ENCODE measurements around the gene CIDEC. TPM values are rescaled to one million over a fixed set of nuclear protein-coding genes. Genes with fewer than 3 reads are reported as not detected.

The CIDEC gene
- polyA plus RNA-seq (2013, experiment 1 of 2): not detected
- polyA plus RNA-seq (2013, experiment 2 of 2): not detected

- no peak within 1 kb of the TSS for H2BK120ac ChIP-seq (ENCODE audit: low read depth, low read length)
- no peak within 1 kb of the TSS for H2AK5ac ChIP-seq (ENCODE audit: low read depth, low read length)
- no peak within 1 kb of the TSS for H2BK12ac ChIP-seq (ENCODE audit: low read length)
- H3K18ac ChIP-seq (ENCODE audit: low read length): no peak within 1 kb of the TSS
- H3K4me2 ChIP-seq (ENCODE audit: insufficient read depth, low read length, poor library complexity, severe bottlenecking): no peak within 1 kb of the TSS
- H3K9ac ChIP-seq (ENCODE audit: low read depth, low read length, poor library complexity): no peak within 1 kb of the TSS
- H3K9me3 ChIP-seq (replicated peaks in 1 of 2; ENCODE audit: control insufficient read depth in 2 of 2, insufficient read depth in 1 of 2, low read depth in 1 of 2, low read length in 2 of 2): no peaks in the 10 kb centered on the region
- no peaks in the 10 kb centered on the region for H3K4me1 ChIP-seq (ENCODE audit: control insufficient read depth in 2 of 2, insufficient read depth in 1 of 2, low read depth in 1 of 2, low read length in 2 of 2)
- H4K8ac ChIP-seq (ENCODE audit: low read depth, low read length): no peak within 1 kb of the TSS
- H2BK5ac ChIP-seq (ENCODE audit: low read length): no peak within 1 kb of the TSS
- no peak for DNase-seq (ENCODE audit: low spot score)
- H3K4ac ChIP-seq (ENCODE audit: low read length): no peak within 1 kb of the TSS
- H3K27ac ChIP-seq (replicated peaks; ENCODE audit: low read length): no peak within 1 kb of the TSS
- H3K23ac ChIP-seq (ENCODE audit: low read depth, low read length, poor library complexity): no peak within 1 kb of the TSS
- WGBS, 2 donors (ENCODE audit: extremely low coverage in 2 of 2, insufficient read length in 2 of 2, insufficient replicate concordance in 1 of 2): no CpG with 5 or more reads among the region's 7 CpGs
- no peak within 1 kb of the TSS for H3K4me3 ChIP-seq (ENCODE audit: low read length in 2 of 2)
- H2AFZ ChIP-seq (ENCODE audit: low read length): no peak within 1 kb of the TSS
- H3K14ac ChIP-seq (ENCODE audit: low read length): no peak within 1 kb of the TSS
- no peaks in the 10 kb centered on the region for H3K36me3 ChIP-seq (replicated peaks in 1 of 2; ENCODE audit: control insufficient read depth in 2 of 2, insufficient read depth in 2 of 2, low read length in 2 of 2)
- H3K79me1 ChIP-seq (ENCODE audit: low read depth, low read length): no peaks in the 10 kb centered on the region
- H4K91ac ChIP-seq (ENCODE audit: low read depth, low read length, poor library complexity): no peak within 1 kb of the TSS
- peaks cover 0 to 15% (median 0%) of the 10 kb centered on the region in 3 experiments for H3K27me3 ChIP-seq (ENCODE audit: control insufficient read depth in 3 of 3, insufficient read depth in 3 of 3, low read depth in 1 of 3, low read length in 3 of 3)
- H2BK15ac ChIP-seq (ENCODE audit: low read length): no peak within 1 kb of the TSS
Measured at GRCh38 chr3:9879830-9880549, at the start of gene CIDEC. Gene CIDEC (minus strand): TSS chr3:9880253. CDS start chr3:9878486, 1,767 bp downstream.

- H3K4me2 ChIP-seq (ENCODE audit: insufficient read depth, low read length, poor library complexity, severe bottlenecking): no peak overlapping the region
- H3K36me3 ChIP-seq (replicated peaks in 1 of 2; ENCODE audit: control insufficient read depth in 2 of 2, insufficient read depth in 2 of 2, low read length in 2 of 2): no peaks in the 10 kb centered on the region
- H2BK12ac ChIP-seq (ENCODE audit: low read length): no peak overlapping the region
- no peak overlapping the region for H2AFZ ChIP-seq (ENCODE audit: low read length)
- H4K91ac ChIP-seq (ENCODE audit: low read depth, low read length, poor library complexity): no peak overlapping the region
- no CpG with 5 or more reads among the region's 23 CpGs for WGBS, 2 donors (ENCODE audit: extremely low coverage in 2 of 2, insufficient read length in 2 of 2, insufficient replicate concordance in 1 of 2)
- H2BK15ac ChIP-seq (ENCODE audit: low read length): no peak overlapping the region
- peak overlapping the region; percentile 19 for H2AK5ac ChIP-seq (ENCODE audit: low read depth, low read length)
- no peak overlapping the region for H2BK5ac ChIP-seq (ENCODE audit: low read length)
- H3K27me3 ChIP-seq (ENCODE audit: control insufficient read depth in 3 of 3, insufficient read depth in 3 of 3, low read depth in 1 of 3, low read length in 3 of 3): no peaks in the 10 kb centered on the region
- H3K23ac ChIP-seq (ENCODE audit: low read depth, low read length, poor library complexity): no peak overlapping the region
- no peak for DNase-seq (ENCODE audit: low spot score)
- H3K4ac ChIP-seq (ENCODE audit: low read length): no peak overlapping the region
- H3K9me3 ChIP-seq (replicated peaks in 1 of 2; ENCODE audit: control insufficient read depth in 2 of 2, insufficient read depth in 1 of 2, low read depth in 1 of 2, low read length in 2 of 2): peaks cover 0 to 2% of the 10 kb centered on the region in 2 donors
- H3K4me1 ChIP-seq (ENCODE audit: control insufficient read depth in 2 of 2, insufficient read depth in 1 of 2, low read depth in 1 of 2, low read length in 2 of 2): peaks cover 0 to 3% of the 10 kb centered on the region in 2 donors
- no peak overlapping the region for H3K9ac ChIP-seq (ENCODE audit: low read depth, low read length, poor library complexity)
- no peaks in the 10 kb centered on the region for H3K79me1 ChIP-seq (ENCODE audit: low read depth, low read length)
- H3K27ac ChIP-seq (replicated peaks; ENCODE audit: low read length): no peak overlapping the region
- no peak overlapping the region for H2BK120ac ChIP-seq (ENCODE audit: low read depth, low read length)
- H3K18ac ChIP-seq (ENCODE audit: low read length): no peak overlapping the region
- no peak overlapping the region for H3K4me3 ChIP-seq (ENCODE audit: low read length in 2 of 2)
- H3K14ac ChIP-seq (ENCODE audit: low read length): no peak overlapping the region
- H4K8ac ChIP-seq (ENCODE audit: low read depth, low read length): no peak overlapping the region
Measured at GRCh38 chr3:9928158-9928557, 48.1 kb upstream of the CIDEC start.

- Histone ChIP-seq H3K27me3 (ENCODE audit: control insufficient read depth in 3 of 3, insufficient read depth in 3 of 3, low read depth in 1 of 3, low read length in 3 of 3) (peaks cover 0 to 15% (median 0%) of the 10 kb centered on the region in 3 experiments), H2AFZ (ENCODE audit: low read length) (no peak overlapping the region), H3K4me2 (ENCODE audit: insufficient read depth, low read length, poor library complexity, severe bottlenecking) (no peak overlapping the region), H3K4me1 (ENCODE audit: control insufficient read depth in 2 of 2, insufficient read depth in 1 of 2, low read depth in 1 of 2, low read length in 2 of 2) (peaks cover 12 to 17% of the 10 kb centered on the region in 2 donors), H3K4me3 (ENCODE audit: low read length in 2 of 2) (no peak overlapping the region), H3K23ac (ENCODE audit: low read depth, low read length, poor library complexity) (peak overlapping the region; percentile 73), H3K18ac (ENCODE audit: low read length) (no peak overlapping the region), H2BK5ac (ENCODE audit: low read length) (peak overlapping the region; percentile 61), H3K9ac (ENCODE audit: low read depth, low read length, poor library complexity) (no peak overlapping the region), H3K4ac (ENCODE audit: low read length) (no peak overlapping the region), H3K36me3 (replicated peaks in 1 of 2; ENCODE audit: control insufficient read depth in 2 of 2, insufficient read depth in 2 of 2, low read length in 2 of 2) (no peaks in the 10 kb centered on the region), H3K79me1 (ENCODE audit: low read depth, low read length) (no peaks in the 10 kb centered on the region), H3K14ac (ENCODE audit: low read length) (peak overlapping the region; percentile 47), H4K91ac (ENCODE audit: low read depth, low read length, poor library complexity) (peak overlapping the region; percentile 56), H2BK12ac (ENCODE audit: low read length) (peak overlapping the region; percentile 63), H4K8ac (ENCODE audit: low read depth, low read length) (no peak overlapping the region), H2AK5ac (ENCODE audit: low read depth, low read length) (peak overlapping the region; percentile 20), H2BK15ac (ENCODE audit: low read length) (peak overlapping the region; percentile 45), H3K27ac (replicated peaks; ENCODE audit: low read length) (no peak overlapping the region), H2BK120ac (ENCODE audit: low read depth, low read length) (no peak overlapping the region), H3K9me3 (replicated peaks in 1 of 2; ENCODE audit: control insufficient read depth in 2 of 2, insufficient read depth in 1 of 2, low read depth in 1 of 2, low read length in 2 of 2) (no peaks in the 10 kb centered on the region)
- no CpG with 5 or more reads among the region's 8 CpGs for WGBS, 2 donors (ENCODE audit: extremely low coverage in 2 of 2, insufficient read length in 2 of 2, insufficient replicate concordance in 1 of 2)
- DNase-seq (ENCODE audit: low spot score): no peak
Measured at GRCh38 chr3:9918261-9919038, 38.4 kb upstream of the CIDEC start.

GRCh38 chr3:9917820-9918219 is 37.8 kb upstream of the CIDEC start:
- no peak overlapping the region for H3K9ac ChIP-seq (ENCODE audit: low read depth, low read length, poor library complexity)
- H3K27me3 ChIP-seq (ENCODE audit: control insufficient read depth in 3 of 3, insufficient read depth in 3 of 3, low read depth in 1 of 3, low read length in 3 of 3): peaks cover 0 to 15% (median 0%) of the 10 kb centered on the region in 3 experiments
- H3K4me3 ChIP-seq (ENCODE audit: low read length in 2 of 2): no peak overlapping the region

More at GRCh38 chr3:9917820-9918219, 37.8 kb upstream of the CIDEC start:
- Histone ChIP-seq H3K14ac (ENCODE audit: low read length) (peak overlapping the region; percentile 47), H2AK5ac (ENCODE audit: low read depth, low read length) (peak overlapping the region; percentile 20), H3K4me1 (ENCODE audit: control insufficient read depth in 2 of 2, insufficient read depth in 1 of 2, low read depth in 1 of 2, low read length in 2 of 2) (peaks cover 12 to 17% of the 10 kb centered on the region in 2 donors), H2BK5ac (ENCODE audit: low read length) (peak overlapping the region; percentile 61), H2BK15ac (ENCODE audit: low read length) (peak overlapping the region; percentile 45), H4K8ac (ENCODE audit: low read depth, low read length) (peak overlapping the region; percentile 56), H3K4ac (ENCODE audit: low read length) (peak overlapping the region; percentile 85), H3K18ac (ENCODE audit: low read length) (no peak overlapping the region), H3K4me2 (ENCODE audit: insufficient read depth, low read length, poor library complexity, severe bottlenecking) (no peak overlapping the region), H3K36me3 (replicated peaks in 1 of 2; ENCODE audit: control insufficient read depth in 2 of 2, insufficient read depth in 2 of 2, low read length in 2 of 2) (no peaks in the 10 kb centered on the region), H3K9me3 (replicated peaks in 1 of 2; ENCODE audit: control insufficient read depth in 2 of 2, insufficient read depth in 1 of 2, low read depth in 1 of 2, low read length in 2 of 2) (no peaks in the 10 kb centered on the region), H2AFZ (ENCODE audit: low read length) (peak overlapping the region; percentile 95), H3K23ac (ENCODE audit: low read depth, low read length, poor library complexity) (no peak overlapping the region), H3K79me1 (ENCODE audit: low read depth, low read length) (no peaks in the 10 kb centered on the region), H2BK120ac (ENCODE audit: low read depth, low read length) (no peak overlapping the region), H2BK12ac (ENCODE audit: low read length) (peak overlapping the region; percentile 50), H3K27ac (replicated peaks; ENCODE audit: low read length) (no peak overlapping the region), H4K91ac (ENCODE audit: low read depth, low read length, poor library complexity) (no peak overlapping the region)
- DNase-seq (ENCODE audit: low spot score): no peak
- no CpG with 5 or more reads among the region's 10 CpGs for WGBS, 2 donors (ENCODE audit: extremely low coverage in 2 of 2, insufficient read length in 2 of 2, insufficient replicate concordance in 1 of 2)

Measured in neuronal stem cell (in vitro differentiated cells).